ENCODE data around the gene GPR37L1. TPM values are rescaled to one million over a fixed set of nuclear protein-coding genes. Genes with fewer than 3 reads are reported as not detected.

The GPR37L1 gene
- total and polyA plus RNA-seq, 4 donors, result under 0.01 to 0.04 (median 0.02) TPM; not detected in 1

DNA sequence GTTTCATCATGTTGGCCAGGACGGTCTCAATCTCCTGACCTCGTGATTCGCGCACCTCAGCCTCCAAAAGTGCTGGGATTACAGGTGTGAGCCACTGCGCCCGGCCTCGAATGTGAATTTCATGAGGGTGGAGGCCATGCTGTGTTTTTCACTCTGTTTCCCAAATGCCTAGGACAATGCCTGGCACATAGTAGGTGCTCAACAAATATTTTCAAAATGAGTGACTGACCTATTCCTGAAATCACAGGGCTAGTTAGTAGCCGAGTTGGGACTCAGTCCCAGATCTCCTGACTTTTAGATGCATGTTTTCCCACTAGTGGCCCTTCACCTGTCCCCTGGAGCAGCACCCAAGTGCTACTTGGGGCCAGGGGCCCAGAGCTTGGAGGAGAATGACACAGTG lies 6.4 kb upstream of the GPR37L1 start (continued):
- TF ChIP-seq, protein P1, sequence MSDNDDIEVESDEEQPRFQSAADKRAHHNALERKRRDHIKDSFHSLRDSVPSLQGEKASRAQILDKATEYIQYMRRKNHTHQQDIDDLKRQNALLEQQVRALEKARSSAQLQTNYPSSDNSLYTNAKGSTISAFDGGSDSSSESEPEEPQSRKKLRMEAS (IDR thresholded peaks at IDR 0.05), result no peak
- no peak for TF ChIP-seq SP1 (IDR thresholded peaks at IDR 0.05)
- TF ChIP-seq RXRA (IDR thresholded peaks at IDR 0.05), result no peak
- TF ChIP-seq YY1 (IDR thresholded peaks at IDR 0.05), result no peak

DNA sequence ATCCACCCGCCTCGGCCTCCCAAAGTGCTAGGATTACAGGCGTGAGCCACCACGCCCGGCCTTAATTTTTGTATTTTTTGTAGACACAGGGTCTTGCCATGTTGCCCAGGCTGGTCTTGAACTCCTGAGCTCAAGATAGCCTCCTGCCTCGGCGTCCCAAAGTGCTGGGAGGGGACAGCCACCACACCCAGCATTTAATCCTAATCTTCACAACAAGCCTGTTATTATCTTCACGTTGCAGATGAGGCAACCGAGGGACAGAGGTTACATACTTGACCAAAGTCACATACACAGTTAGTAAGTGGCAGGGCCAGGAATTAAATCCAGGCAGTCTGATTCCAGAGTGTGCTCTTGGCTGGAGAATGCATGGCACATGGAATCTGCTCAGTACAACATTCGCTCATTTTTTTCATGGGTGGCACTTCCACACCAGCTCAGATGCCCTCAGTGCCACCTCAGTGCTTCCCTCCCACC lies 4.8 kb upstream of the GPR37L1 start:
- no peak overlapping the region for H3K4me3 ChIP-seq (ENCODE audit: low read depth in 1 of 3, low read length in 3 of 3)
- H3K9me3 ChIP-seq (ENCODE audit: control insufficient read depth in 4 of 4, low read length in 3 of 4), result no peaks in the 10 kb centered on the region
- peak overlapping the region in 1 of 2 donors; percentile 42 for H3K27ac ChIP-seq (ENCODE audit: low read depth in 1 of 2, low read length in 2 of 2)
- TF ChIP-seq RAD21 (IDR thresholded peaks at IDR 0.05) (peak; percentile 51 to 55), HNF4G (IDR thresholded peaks at IDR 0.05) (peak; percentile 36), NR2F2 (IDR thresholded peaks at IDR 0.05) (peak; percentile 40), RXRA (IDR thresholded peaks at IDR 0.05) (peak; percentile 39 to 88), SP1 (IDR thresholded peaks at IDR 0.05) (peak; percentile 61), YY1 (IDR thresholded peaks at IDR 0.05) (no peak), JUND (IDR thresholded peaks at IDR 0.05) (peak in 1 of 2 donors; percentile 70), HNF4A (conservative IDR thresholded peaks at IDR 0.05) (peak; percentile 77 to 90), FOXA1 (IDR thresholded peaks at IDR 0.05) (no peak), FOXA2 (IDR thresholded peaks at IDR 0.05) (peak; percentile 13)
- TF ChIP-seq, protein P2, sequence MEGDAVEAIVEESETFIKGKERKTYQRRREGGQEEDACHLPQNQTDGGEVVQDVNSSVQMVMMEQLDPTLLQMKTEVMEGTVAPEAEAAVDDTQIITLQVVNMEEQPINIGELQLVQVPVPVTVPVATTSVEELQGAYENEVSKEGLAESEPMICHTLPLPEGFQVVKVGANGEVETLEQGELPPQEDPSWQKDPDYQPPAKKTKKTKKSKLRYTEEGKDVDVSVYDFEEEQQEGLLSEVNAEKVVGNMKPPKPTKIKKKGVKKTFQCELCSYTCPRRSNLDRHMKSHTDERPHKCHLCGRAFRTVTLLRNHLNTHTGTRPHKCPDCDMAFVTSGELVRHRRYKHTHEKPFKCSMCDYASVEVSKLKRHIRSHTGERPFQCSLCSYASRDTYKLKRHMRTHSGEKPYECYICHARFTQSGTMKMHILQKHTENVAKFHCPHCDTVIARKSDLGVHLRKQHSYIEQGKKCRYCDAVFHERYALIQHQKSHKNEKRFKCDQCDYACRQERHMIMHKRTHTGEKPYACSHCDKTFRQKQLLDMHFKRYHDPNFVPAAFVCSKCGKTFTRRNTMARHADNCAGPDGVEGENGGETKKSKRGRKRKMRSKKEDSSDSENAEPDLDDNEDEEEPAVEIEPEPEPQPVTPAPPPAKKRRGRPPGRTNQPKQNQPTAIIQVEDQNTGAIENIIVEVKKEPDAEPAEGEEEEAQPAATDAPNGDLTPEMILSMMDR (IDR thresholded peaks at IDR 0.05; ENCODE audit: low read depth, low read length, missing input control), result no peak
- TF ChIP-seq, protein P3, sequence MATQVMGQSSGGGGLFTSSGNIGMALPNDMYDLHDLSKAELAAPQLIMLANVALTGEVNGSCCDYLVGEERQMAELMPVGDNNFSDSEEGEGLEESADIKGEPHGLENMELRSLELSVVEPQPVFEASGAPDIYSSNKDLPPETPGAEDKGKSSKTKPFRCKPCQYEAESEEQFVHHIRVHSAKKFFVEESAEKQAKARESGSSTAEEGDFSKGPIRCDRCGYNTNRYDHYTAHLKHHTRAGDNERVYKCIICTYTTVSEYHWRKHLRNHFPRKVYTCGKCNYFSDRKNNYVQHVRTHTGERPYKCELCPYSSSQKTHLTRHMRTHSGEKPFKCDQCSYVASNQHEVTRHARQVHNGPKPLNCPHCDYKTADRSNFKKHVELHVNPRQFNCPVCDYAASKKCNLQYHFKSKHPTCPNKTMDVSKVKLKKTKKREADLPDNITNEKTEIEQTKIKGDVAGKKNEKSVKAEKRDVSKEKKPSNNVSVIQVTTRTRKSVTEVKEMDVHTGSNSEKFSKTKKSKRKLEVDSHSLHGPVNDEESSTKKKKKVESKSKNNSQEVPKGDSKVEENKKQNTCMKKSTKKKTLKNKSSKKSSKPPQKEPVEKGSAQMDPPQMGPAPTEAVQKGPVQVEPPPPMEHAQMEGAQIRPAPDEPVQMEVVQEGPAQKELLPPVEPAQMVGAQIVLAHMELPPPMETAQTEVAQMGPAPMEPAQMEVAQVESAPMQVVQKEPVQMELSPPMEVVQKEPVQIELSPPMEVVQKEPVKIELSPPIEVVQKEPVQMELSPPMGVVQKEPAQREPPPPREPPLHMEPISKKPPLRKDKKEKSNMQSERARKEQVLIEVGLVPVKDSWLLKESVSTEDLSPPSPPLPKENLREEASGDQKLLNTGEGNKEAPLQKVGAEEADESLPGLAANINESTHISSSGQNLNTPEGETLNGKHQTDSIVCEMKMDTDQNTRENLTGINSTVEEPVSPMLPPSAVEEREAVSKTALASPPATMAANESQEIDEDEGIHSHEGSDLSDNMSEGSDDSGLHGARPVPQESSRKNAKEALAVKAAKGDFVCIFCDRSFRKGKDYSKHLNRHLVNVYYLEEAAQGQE (IDR thresholded peaks at IDR 0.05), result peak; percentile 39
- TF ChIP-seq, protein P4, sequence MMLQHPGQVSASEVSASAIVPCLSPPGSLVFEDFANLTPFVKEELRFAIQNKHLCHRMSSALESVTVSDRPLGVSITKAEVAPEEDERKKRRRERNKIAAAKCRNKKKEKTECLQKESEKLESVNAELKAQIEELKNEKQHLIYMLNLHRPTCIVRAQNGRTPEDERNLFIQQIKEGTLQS (IDR thresholded peaks at IDR 0.05), result no peak
- TF ChIP-seq, protein P1 (IDR thresholded peaks at IDR 0.05), result peak; percentile 51
- H3K27me3 ChIP-seq (ENCODE audit: control insufficient read depth in 4 of 4, insufficient read depth in 4 of 4, low read length in 3 of 4), result no peaks in the 10 kb centered on the region
- DNase-seq (ENCODE audit: low spot score), result no peak
- 56% methylated on average over 10 of the region's 10 CpGs for WGBS
- H3K36me3 ChIP-seq (ENCODE audit: control insufficient read depth in 4 of 4, insufficient read depth in 3 of 4, low read depth in 1 of 4, low read length in 3 of 4), result no peaks in the 10 kb centered on the region
- H3K9ac ChIP-seq (ENCODE audit: low read depth in 1 of 2, low read length in 2 of 2), result no peak overlapping the region
- peaks cover 10 to 21% (median 13%) of the 10 kb centered on the region in 4 donors for H3K4me1 ChIP-seq (ENCODE audit: control insufficient read depth in 4 of 4, insufficient read depth in 4 of 4, low read length in 3 of 4)

DNA sequence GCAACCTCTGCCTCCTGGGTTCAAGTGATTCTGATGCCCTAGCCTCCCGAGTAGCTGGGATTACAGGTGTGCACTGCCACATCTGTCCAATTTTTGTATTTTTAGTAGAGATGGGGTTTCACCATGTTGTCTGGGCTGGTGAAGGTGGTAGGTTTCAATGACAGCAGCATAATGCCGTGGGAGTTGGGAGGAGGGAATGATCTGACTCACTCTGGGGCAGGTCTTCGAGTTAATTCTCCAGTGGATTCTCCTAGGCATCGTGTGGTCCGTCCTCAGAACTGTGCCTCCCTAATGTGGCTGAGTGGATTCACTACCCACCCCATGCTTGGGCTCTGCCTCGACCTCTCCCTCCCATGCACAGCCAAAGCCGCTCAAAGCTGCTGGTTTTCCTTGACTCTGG lies 1.7 kb upstream of the GPR37L1 start:
- Histone ChIP-seq H3K9ac (ENCODE audit: low read depth in 1 of 2, low read length in 2 of 2) (no peak overlapping the region), H3K4me3 (ENCODE audit: low read depth in 1 of 3, low read length in 3 of 3) (no peak overlapping the region), H3K4me1 (ENCODE audit: control insufficient read depth in 4 of 4, insufficient read depth in 4 of 4, low read length in 3 of 4) (peaks cover 0 to 7% (median 4%) of the 10 kb centered on the region in 4 donors), H3K27me3 (ENCODE audit: control insufficient read depth in 4 of 4, insufficient read depth in 4 of 4, low read length in 3 of 4) (peaks cover 0 to 2% (median 0%) of the 10 kb centered on the region in 4 donors), H3K27ac (ENCODE audit: low read depth in 1 of 2, low read length in 2 of 2) (no peak overlapping the region), H3K9me3 (ENCODE audit: control insufficient read depth in 4 of 4, low read length in 3 of 4) (no peaks in the 10 kb centered on the region), H3K36me3 (ENCODE audit: control insufficient read depth in 4 of 4, insufficient read depth in 3 of 4, low read depth in 1 of 4, low read length in 3 of 4) (no peaks in the 10 kb centered on the region)
- 77% methylated on average over 7 of the region's 7 CpGs for WGBS
- no peak for DNase-seq (ENCODE audit: low spot score)
- TF ChIP-seq HNF4A (conservative IDR thresholded peaks at IDR 0.05) (no peak), SP1 (IDR thresholded peaks at IDR 0.05) (no peak), YY1 (IDR thresholded peaks at IDR 0.05) (no peak), EGR1 (IDR thresholded peaks at IDR 0.05; ENCODE audit: low read depth in 2 of 2) (no peak), HNF4G (IDR thresholded peaks at IDR 0.05) (no peak), RXRA (IDR thresholded peaks at IDR 0.05) (no peak), JUND (IDR thresholded peaks at IDR 0.05) (no peak), FOXA1 (IDR thresholded peaks at IDR 0.05) (no peak)
- TF ChIP-seq, protein P5, sequence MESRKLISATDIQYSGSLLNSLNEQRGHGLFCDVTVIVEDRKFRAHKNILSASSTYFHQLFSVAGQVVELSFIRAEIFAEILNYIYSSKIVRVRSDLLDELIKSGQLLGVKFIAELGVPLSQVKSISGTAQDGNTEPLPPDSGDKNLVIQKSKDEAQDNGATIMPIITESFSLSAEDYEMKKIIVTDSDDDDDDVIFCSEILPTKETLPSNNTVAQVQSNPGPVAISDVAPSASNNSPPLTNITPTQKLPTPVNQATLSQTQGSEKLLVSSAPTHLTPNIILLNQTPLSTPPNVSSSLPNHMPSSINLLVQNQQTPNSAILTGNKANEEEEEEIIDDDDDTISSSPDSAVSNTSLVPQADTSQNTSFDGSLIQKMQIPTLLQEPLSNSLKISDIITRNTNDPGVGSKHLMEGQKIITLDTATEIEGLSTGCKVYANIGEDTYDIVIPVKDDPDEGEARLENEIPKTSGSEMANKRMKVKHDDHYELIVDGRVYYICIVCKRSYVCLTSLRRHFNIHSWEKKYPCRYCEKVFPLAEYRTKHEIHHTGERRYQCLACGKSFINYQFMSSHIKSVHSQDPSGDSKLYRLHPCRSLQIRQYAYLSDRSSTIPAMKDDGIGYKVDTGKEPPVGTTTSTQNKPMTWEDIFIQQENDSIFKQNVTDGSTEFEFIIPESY (IDR thresholded peaks at IDR 0.05), result no peak
- TF ChIP-seq, protein P3 (IDR thresholded peaks at IDR 0.05), result no peak
- TF ChIP-seq, protein P1 (IDR thresholded peaks at IDR 0.05), result no peak
